Limb (tissue), 2 donors: ENCODE data around the gene MRTFB.

Experiments used
- DNase-seq, 2 donors: peaks; one replicate each; pipeline ENCODE4 v3.0.0-alpha.2; 2016; ENCODE audit errors: extremely low spot score in 2 of 2

MRTFB gene

DNA sequence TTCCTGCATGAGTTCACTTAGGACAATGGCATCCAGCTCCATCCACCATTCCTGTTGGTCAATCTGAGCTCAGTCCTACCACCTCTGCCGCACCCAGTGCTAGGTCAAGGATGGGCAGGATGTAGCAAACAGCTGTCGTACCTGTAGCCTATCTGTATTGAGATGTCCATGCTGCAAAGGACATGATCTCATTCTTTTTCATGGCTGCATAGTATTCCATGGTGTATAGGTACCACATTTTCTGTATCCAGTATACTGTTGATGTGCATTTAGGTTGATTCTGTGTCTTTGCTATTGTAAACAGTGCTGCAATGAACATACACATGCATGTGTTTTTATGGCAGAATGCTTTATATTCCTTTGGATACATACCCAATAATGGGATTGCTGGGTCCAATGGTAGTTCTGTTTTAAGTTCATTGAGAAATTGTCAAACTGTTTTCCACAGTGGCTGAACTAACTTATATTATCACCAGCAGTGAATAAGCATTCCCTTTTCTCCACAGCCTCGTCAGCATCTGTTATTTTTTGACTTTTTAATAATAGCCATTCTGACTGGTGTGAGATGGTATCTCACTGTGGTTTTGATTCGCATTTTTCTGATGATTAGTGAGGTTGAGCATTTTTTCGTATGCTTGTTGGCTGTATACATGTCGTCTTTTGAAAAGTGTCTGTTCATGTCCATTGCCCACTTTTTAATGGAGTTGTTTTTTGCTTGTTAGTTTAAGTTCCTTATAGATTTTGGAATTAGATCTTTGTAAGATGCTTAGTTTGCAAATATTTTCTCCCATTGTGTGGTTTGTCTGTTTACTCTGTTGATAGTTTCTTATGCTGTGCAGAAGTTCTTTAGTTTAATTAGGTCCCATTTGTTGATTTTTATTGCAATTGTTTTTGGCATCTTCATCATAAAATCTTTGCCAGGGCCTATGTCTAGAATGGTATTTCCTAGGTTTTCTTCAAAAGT is 7.2 kb upstream of the MRTFB start:
- no peak for DNase-seq

DNA sequence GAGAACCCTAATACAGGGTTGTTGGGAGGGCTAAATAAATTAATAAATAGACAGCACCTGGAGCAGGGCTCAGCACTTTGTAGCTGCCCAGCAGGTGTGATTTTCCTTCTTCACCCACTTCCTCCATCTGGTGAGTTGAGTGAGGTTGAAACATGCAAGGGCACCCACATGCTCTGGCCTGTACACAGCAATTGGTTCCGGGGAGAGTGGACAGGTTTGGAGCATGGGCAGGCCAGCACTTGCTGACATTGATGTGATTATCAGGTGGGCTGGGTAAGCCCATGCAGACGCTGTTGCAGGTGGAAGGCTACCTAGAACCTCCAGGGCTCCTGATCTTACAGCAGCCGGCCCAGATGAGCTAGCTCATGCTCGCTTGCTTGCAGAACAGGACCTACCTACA is 1.3 kb upstream of the MRTFB start:
- DNase-seq, result no peak

GRCh38 chr16:14070555-14070876 is 603 bp upstream of the MRTFB start:
- DNase-seq, result no peak

GRCh38 chr16:14071576-14072271 is 605 bp downstream of the MRTFB start:
- DNase-seq, result no peak

GRCh38 chr16:14072360-14072759 is 1.2 kb downstream of the MRTFB start:
- no peak for DNase-seq

GRCh38 chr16:14074544-14074943 is 3.4 kb downstream of the MRTFB start:
- no peak for DNase-seq

GRCh38 chr16:14077918-14078317 is 6.8 kb downstream of the MRTFB start:
- DNase-seq, result no peak

GRCh38 chr16:14086477-14086876 is 15.4 kb downstream of the MRTFB start:
- no peak for DNase-seq

DNA sequence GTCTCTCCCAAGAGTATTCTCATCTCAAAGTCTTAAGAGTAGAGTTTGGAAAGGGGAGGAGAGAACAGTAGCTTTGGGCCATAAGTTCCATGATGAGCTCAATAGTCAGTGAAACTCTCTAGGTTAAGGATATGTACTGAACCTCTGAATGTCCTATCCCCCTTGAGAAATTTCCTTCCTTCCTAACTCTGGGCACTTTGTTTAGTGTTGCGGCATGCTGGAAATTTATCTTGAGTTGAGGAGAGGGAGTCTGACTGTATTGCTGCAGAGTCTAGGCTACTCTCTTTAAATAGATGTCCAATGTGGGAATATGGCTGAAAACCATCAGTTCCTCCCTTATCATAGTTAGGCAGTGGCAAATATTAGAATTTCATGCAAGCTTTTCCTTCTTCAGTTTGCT is 16.1 kb downstream of the MRTFB start:
- DNase-seq, result no peak

GRCh38 chr16:14087590-14088154 is 16.6 kb downstream of the MRTFB start:
- no peak for DNase-seq

- no peak for DNase-seq
Measured at GRCh38 chr16:14088155-14088753, 17.1 kb downstream of the MRTFB start.

GRCh38 chr16:14089283-14089823 is 18.2 kb downstream of the MRTFB start:
- DNase-seq, result no peak

DNA sequence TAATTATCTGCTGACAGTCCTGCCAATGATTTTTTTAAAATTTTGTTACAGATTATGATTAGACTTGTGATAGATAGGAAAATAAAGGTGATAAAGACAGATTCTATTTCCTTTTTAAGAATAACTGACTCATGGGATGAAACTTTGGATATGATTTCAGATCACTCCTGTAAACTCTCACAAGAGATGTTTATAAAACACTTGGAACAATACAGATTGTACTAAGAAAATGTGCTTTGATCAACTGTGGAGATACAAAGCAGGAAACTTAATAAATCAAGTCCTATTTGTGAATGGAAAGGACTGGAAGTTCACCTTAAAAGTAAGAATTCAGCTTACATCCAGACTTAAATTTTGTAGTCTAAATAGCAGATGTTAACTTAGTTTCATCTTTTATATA is 21.4 kb downstream of the MRTFB start:
- no peak for DNase-seq

DNA sequence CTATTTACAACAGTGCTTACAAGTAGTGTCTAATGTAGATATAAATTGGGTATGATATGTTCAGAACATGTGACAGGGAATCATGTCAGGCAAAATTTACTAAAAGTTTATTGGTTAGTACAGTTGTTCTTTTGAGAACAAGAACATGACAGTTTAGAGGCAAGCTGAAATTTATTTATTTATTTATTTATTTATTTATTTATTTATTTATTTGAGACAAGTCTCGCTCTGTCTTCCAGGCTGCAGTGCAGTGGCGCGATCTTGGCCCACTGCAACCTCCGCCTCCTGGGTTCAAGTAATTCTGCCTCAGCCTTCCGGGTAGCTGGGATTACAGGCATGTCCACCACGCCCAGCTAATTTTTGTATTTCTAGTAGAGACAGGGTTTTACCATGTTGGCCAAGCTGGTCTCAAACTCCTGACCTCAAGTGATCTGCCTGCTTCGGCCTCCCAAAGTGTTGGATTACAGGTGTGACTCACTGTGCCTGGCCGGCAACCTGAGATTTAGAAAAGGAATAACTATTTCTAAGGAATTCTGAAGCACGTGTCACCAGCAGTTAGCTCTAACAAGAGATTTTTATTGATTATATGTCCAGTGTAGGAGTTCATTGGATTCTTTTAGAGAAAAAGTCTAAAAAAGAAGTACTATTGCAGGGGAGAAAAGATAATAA is 24.9 kb downstream of the MRTFB start:
- DNase-seq, result no peak

GRCh38 chr16:14097182-14097959 is 26.3 kb downstream of the MRTFB start:
- DNase-seq, result no peak

- DNase-seq, result no peak
Measured at GRCh38 chr16:14098081-14098480, 27.0 kb downstream of the MRTFB start.

GRCh38 chr16:14100825-14101224 is 29.7 kb downstream of the MRTFB start:
- DNase-seq, result no peak

- no peak for DNase-seq
Measured at GRCh38 chr16:14101415-14101814, 30.3 kb downstream of the MRTFB start.

GRCh38 chr16:14102925-14103720 is 32.0 kb downstream of the MRTFB start:
- DNase-seq, result no peak

GRCh38 chr16:14104066-14104465 is 32.9 kb downstream of the MRTFB start:
- DNase-seq, result no peak
